MG63 (cell line): Measurements from ENCODE around the gene CD6. TPM values are rescaled to one million over a fixed set of nuclear protein-coding genes. Genes with fewer than 3 reads are reported as not detected.

Experiments
- DNase-seq: peaks from one replicate; pipeline ENCODE4 v3.0.0-alpha.2; 2020
- H3K27me3 ChIP-seq: fragments of 250-450 bp; sonication (Bioruptor Pico); 2 replicates; pipeline ENCODE4 v1.5.1; 2020; ENCODE audit warnings: mild to moderate bottlenecking, moderate library complexity
- H3K36me3 ChIP-seq: fragments of 250-450 bp; sonication (Bioruptor Pico); 2 replicates; pipeline ENCODE4 v1.5.1; 2020; ENCODE audit warnings: mild to moderate bottlenecking, moderate library complexity
- H3K4me3 ChIP-seq: fragments of 250-450 bp; sonication (Bioruptor Pico); 2 replicates; pipeline ENCODE4 v1.5.1; 2020; ENCODE audit warnings: mild to moderate bottlenecking, moderate library complexity
- H3K9me3 ChIP-seq: fragments of 250-450 bp; sonication (Bioruptor Pico); 2 replicates; pipeline ENCODE4 v1.5.1; 2020; ENCODE audit warnings: mild to moderate bottlenecking, moderate library complexity
- total RNA-seq: library from RNA; depleted of rRNA; stranded (reverse); fragments of >200 nt; shearing (Covaris generic); gene quantifications from 2 replicates; pipeline ENCODE4 v1.2.3, GENCODE V29; 2014; ENCODE audit warnings: low replicate concordance

The CD6 gene
- total RNA-seq, 1 experiment from 2014 or later = not detected

GRCh38 chr11:60988658-60989057 is 17.2 kb downstream of the CD6 start:
- Histone ChIP-seq H3K4me3 (no peak overlapping the region), H3K36me3 (no peaks in the 10 kb centered on the region), H3K9me3 (no peaks in the 10 kb centered on the region), H3K27me3 (0 out of 2 replicates have a peak, but pooled peaks cover 2% of the 10 kb centered on the region)
- DNase-seq = no peak

GRCh38 chr11:60989093-60989650 is 17.7 kb downstream of the CD6 start:
- Histone ChIP-seq H3K9me3 (no peaks in the 10 kb centered on the region), H3K4me3 (no peak overlapping the region), H3K36me3 (no peaks in the 10 kb centered on the region), H3K27me3 (0 out of 2 replicates have a peak, but pooled peaks cover 2% of the 10 kb centered on the region)
- no peak for DNase-seq

- Histone ChIP-seq H3K36me3 (no peaks in the 10 kb centered on the region), H3K9me3 (no peaks in the 10 kb centered on the region), H3K27me3 (0 out of 2 replicates have a peak, but pooled peaks cover 2% of the 10 kb centered on the region), H3K4me3 (no peak overlapping the region)
- no peak for DNase-seq
Observed at GRCh38 chr11:60991457-60991856, 20.0 kb downstream of the CD6 start.

- no peak overlapping the region for H3K4me3 ChIP-seq
Observed at GRCh38 chr11:60992842-60993409, 21.4 kb downstream of the CD6 start.

GRCh38 chr11:60993615-60994014 is 22.1 kb downstream of the CD6 start:
- H3K9me3 ChIP-seq = no peaks in the 10 kb centered on the region
- DNase-seq = no peak
- no peak overlapping the region for H3K4me3 ChIP-seq
- H3K27me3 ChIP-seq = 0 out of 2 replicates have a peak, but pooled peaks cover 2% of the 10 kb centered on the region
- H3K36me3 ChIP-seq = no peaks in the 10 kb centered on the region

More at GRCh38 chr11:60992842-60993409, 21.4 kb downstream of the CD6 start:
- Histone ChIP-seq H3K27me3 (0 out of 2 replicates have a peak, but pooled peaks cover 2% of the 10 kb centered on the region), H3K9me3 (no peaks in the 10 kb centered on the region), H3K36me3 (no peaks in the 10 kb centered on the region)
- DNase-seq = no peak

GRCh38 chr11:60994541-60995080 is 23.1 kb downstream of the CD6 start:
- DNase-seq = no peak
- H3K9me3 ChIP-seq = no peaks in the 10 kb centered on the region
- H3K36me3 ChIP-seq = no peaks in the 10 kb centered on the region
- no peak overlapping the region for H3K4me3 ChIP-seq
- 0 out of 2 replicates have a peak, but pooled peaks cover 2% of the 10 kb centered on the region for H3K27me3 ChIP-seq

- Histone ChIP-seq H3K27me3 (0 out of 2 replicates have a peak, but pooled peaks cover 2% of the 10 kb centered on the region), H3K36me3 (no peaks in the 10 kb centered on the region), H3K4me3 (no peak overlapping the region), H3K9me3 (no peaks in the 10 kb centered on the region)
- no peak for DNase-seq
Observed at GRCh38 chr11:60995798-60996197, 24.3 kb downstream of the CD6 start.

GRCh38 chr11:60996381-60997138 is 25.1 kb downstream of the CD6 start:
- H3K4me3 ChIP-seq = no peak overlapping the region
- no peaks in the 10 kb centered on the region for H3K9me3 ChIP-seq
- no peaks in the 10 kb centered on the region for H3K27me3 ChIP-seq
- no peaks in the 10 kb centered on the region for H3K36me3 ChIP-seq
- no peak for DNase-seq

- no peak for DNase-seq
- Histone ChIP-seq H3K4me3 (no peak overlapping the region), H3K36me3 (no peaks in the 10 kb centered on the region), H3K9me3 (no peaks in the 10 kb centered on the region), H3K27me3 (no peaks in the 10 kb centered on the region)
Observed at GRCh38 chr11:61000426-61000825, 28.9 kb downstream of the CD6 start.

GRCh38 chr11:61001931-61002330 is 30.5 kb downstream of the CD6 start:
- no peak for DNase-seq
- Histone ChIP-seq H3K4me3 (no peak overlapping the region), H3K9me3 (no peaks in the 10 kb centered on the region), H3K36me3 (no peaks in the 10 kb centered on the region), H3K27me3 (no peaks in the 10 kb centered on the region)

- Histone ChIP-seq H3K36me3 (no peaks in the 10 kb centered on the region), H3K9me3 (no peaks in the 10 kb centered on the region), H3K27me3 (no peaks in the 10 kb centered on the region), H3K4me3 (no peak overlapping the region)
- DNase-seq = no peak
Observed at GRCh38 chr11:61002598-61002997, 31.1 kb downstream of the CD6 start.

GRCh38 chr11:61004180-61004611 is 32.7 kb downstream of the CD6 start:
- H3K4me3 ChIP-seq = no peak overlapping the region
- DNase-seq = no peak
- H3K9me3 ChIP-seq = no peaks in the 10 kb centered on the region
- H3K36me3 ChIP-seq = no peaks in the 10 kb centered on the region
- no peaks in the 10 kb centered on the region for H3K27me3 ChIP-seq

- DNase-seq = no peak
- Histone ChIP-seq H3K27me3 (no peaks in the 10 kb centered on the region), H3K4me3 (no peak overlapping the region), H3K9me3 (no peaks in the 10 kb centered on the region), H3K36me3 (no peaks in the 10 kb centered on the region)
Observed at GRCh38 chr11:61004761-61005181, 33.3 kb downstream of the CD6 start.

GRCh38 chr11:61007383-61007955 is 36.0 kb downstream of the CD6 start:
- H3K4me3 ChIP-seq = no peak overlapping the region
- H3K27me3 ChIP-seq = no peaks in the 10 kb centered on the region
- no peaks in the 10 kb centered on the region for H3K36me3 ChIP-seq
- DNase-seq = no peak
- no peaks in the 10 kb centered on the region for H3K9me3 ChIP-seq

GRCh38 chr11:61007956-61008896 is 36.7 kb downstream of the CD6 start:
- Histone ChIP-seq H3K4me3 (no peak overlapping the region), H3K27me3 (no peaks in the 10 kb centered on the region), H3K36me3 (no peaks in the 10 kb centered on the region), H3K9me3 (no peaks in the 10 kb centered on the region)
- no peak for DNase-seq

GRCh38 chr11:61008971-61009370 is 37.5 kb downstream of the CD6 start:
- DNase-seq = no peak
- no peaks in the 10 kb centered on the region for H3K27me3 ChIP-seq
- no peaks in the 10 kb centered on the region for H3K9me3 ChIP-seq
- no peaks in the 10 kb centered on the region for H3K36me3 ChIP-seq
- no peak overlapping the region for H3K4me3 ChIP-seq
